ENCODE data around the gene ALOXE3. TPM values are rescaled to one million over a fixed set of nuclear protein-coding genes. Genes with fewer than 3 reads are reported as not detected.
A peak's percentile ranks its signal among the peaks of the same experiment; 100 is the strongest.
"Not testable (repeated sequence)": the region's sequence is repeated elsewhere in the genome, so short reads cannot be mapped to it uniquely, and the experiment has no call there.

ALOXE3 gene
- polyA plus RNA-seq, 1 donor from 2014 or later, result not detected

GRCh38 chr17:8087075-8087951 lies 31.0 kb downstream of the ALOXE3 start, which contains the start of gene ALOX12B:
Gene ALOX12B (minus strand): TSS chr17:8087716. CDS start chr17:8087442, 274 bp downstream.
- peak within 1 kb of the TSS in 1 of 3 donors; percentile 83 for H3K27ac Mint-ChIP-seq
- H3K9me3 Mint-ChIP-seq, result no peaks in the 10 kb centered on the region
- H3K4me1 Mint-ChIP-seq, result peaks cover 16 to 23% (median 22%) of the 10 kb centered on the region in 3 donors
- peak within 1 kb of the TSS in 1 of 4 donors; percentile 54 for H3K4me3 Mint-ChIP-seq
- peaks cover 6% of the 10 kb centered on the region for H3K27me3 Mint-ChIP-seq
- H3K36me3 Mint-ChIP-seq, result no peaks in the 10 kb centered on the region

GRCh38 chr17:8084250-8084649 lies 34.1 kb downstream of the ALOXE3 start:
- no peak overlapping the region for H3K4me3 Mint-ChIP-seq
- H3K27ac Mint-ChIP-seq, result no peak overlapping the region
- no peaks in the 10 kb centered on the region for H3K36me3 Mint-ChIP-seq
- peaks cover 6 to 17% (median 7%) of the 10 kb centered on the region in 3 donors for H3K4me1 Mint-ChIP-seq
- H3K27me3 Mint-ChIP-seq, result no peaks in the 10 kb centered on the region
- H3K9me3 Mint-ChIP-seq, result no peaks in the 10 kb centered on the region

- H3K27ac Mint-ChIP-seq, result no peak overlapping the region
- H3K36me3 Mint-ChIP-seq, result no peaks in the 10 kb centered on the region
Measured at GRCh38 chr17:8082292-8082691, 36.0 kb downstream of the ALOXE3 start.

GRCh38 chr17:8081876-8082275 lies 36.4 kb downstream of the ALOXE3 start:
- Mint-ChIP-seq H3K27ac (peak overlapping the region in 1 of 3 donors; percentile 61), H3K4me1 (peaks cover 6 to 9% (median 7%) of the 10 kb centered on the region in 3 donors), H3K4me3 (peak overlapping the region in 1 of 4 donors; percentile 58), H3K9me3 (no peaks in the 10 kb centered on the region), H3K27me3 (peaks cover 2% of the 10 kb centered on the region), H3K36me3 (no peaks in the 10 kb centered on the region)

More at GRCh38 chr17:8082292-8082691, 36.0 kb downstream of the ALOXE3 start:
- H3K4me1 Mint-ChIP-seq, result peaks cover 6 to 9% (median 7%) of the 10 kb centered on the region in 3 donors
- H3K27me3 Mint-ChIP-seq, result peaks cover 2% of the 10 kb centered on the region
- no peaks in the 10 kb centered on the region for H3K9me3 Mint-ChIP-seq
- peak overlapping the region in 1 of 4 donors; percentile 58 for H3K4me3 Mint-ChIP-seq

- Mint-ChIP-seq H3K4me1 (peaks cover 6 to 9% (median 7%) of the 10 kb centered on the region in 3 donors), H3K36me3 (peaks cover 1% of the 10 kb centered on the region), H3K27me3 (peaks cover 5% of the 10 kb centered on the region), H3K4me3 (peak overlapping the region in 2 of 4 donors; percentile 36 to 45), H3K27ac (no peak overlapping the region), H3K9me3 (no peaks in the 10 kb centered on the region)
Measured at GRCh38 chr17:8080799-8081219, 37.5 kb downstream of the ALOXE3 start.

- Mint-ChIP-seq H3K27ac (peak overlapping the region in 2 of 3 donors; percentile 53 to 71), H3K9me3 (no peaks in the 10 kb centered on the region), H3K27me3 (peaks cover 5% of the 10 kb centered on the region), H3K4me3 (peak overlapping the region; percentile 83 to 96 (median 92)), H3K4me1 (peaks cover 6 to 9% (median 7%) of the 10 kb centered on the region in 3 donors), H3K36me3 (peaks cover 1% of the 10 kb centered on the region)
Measured at GRCh38 chr17:8080208-8080798, 38.0 kb downstream of the ALOXE3 start.

GRCh38 chr17:8079291-8080207 lies 38.8 kb downstream of the ALOXE3 start:
- H3K36me3 Mint-ChIP-seq, result peaks cover 1% of the 10 kb centered on the region
- peaks cover 6 to 10% (median 9%) of the 10 kb centered on the region in 3 donors for H3K4me1 Mint-ChIP-seq
- no peaks in the 10 kb centered on the region for H3K9me3 Mint-ChIP-seq
- peak overlapping the region; percentile 83 to 96 (median 92) for H3K4me3 Mint-ChIP-seq
- peak overlapping the region; percentile 53 to 87 (median 85) for H3K27ac Mint-ChIP-seq
- H3K27me3 Mint-ChIP-seq, result peaks cover 10% of the 10 kb centered on the region

- H3K4me3 Mint-ChIP-seq, result peak overlapping the region in 2 of 4 donors; percentile 4 to 50
- H3K27ac Mint-ChIP-seq, result peak overlapping the region in 1 of 3 donors; percentile 53
- H3K27me3 Mint-ChIP-seq, result peaks cover 23% of the 10 kb centered on the region
- H3K36me3 Mint-ChIP-seq, H3K9me3 Mint-ChIP-seq: not testable (repeated sequence)
- H3K4me1 Mint-ChIP-seq, result peaks cover 11 to 21% (median 14%) of the 10 kb centered on the region in 3 donors
Measured at GRCh38 chr17:8077939-8078338, 40.4 kb downstream of the ALOXE3 start.

GRCh38 chr17:8076502-8077266 lies 41.6 kb downstream of the ALOXE3 start:
- H3K27ac Mint-ChIP-seq, result no peak overlapping the region
- H3K27me3 Mint-ChIP-seq, result peaks cover 34% of the 10 kb centered on the region
- no peaks in the 10 kb centered on the region for H3K9me3 Mint-ChIP-seq
- H3K4me3 Mint-ChIP-seq, result no peak overlapping the region
- peaks cover 3% of the 10 kb centered on the region for H3K36me3 Mint-ChIP-seq
- H3K4me1 Mint-ChIP-seq, result peaks cover 13 to 24% (median 15%) of the 10 kb centered on the region in 3 donors

GRCh38 chr17:8075574-8076342 lies 42.6 kb downstream of the ALOXE3 start:
- Mint-ChIP-seq H3K4me1 (peaks cover 13 to 24% (median 14%) of the 10 kb centered on the region in 3 donors), H3K27ac (peak overlapping the region in 1 of 3 donors; percentile 52), H3K27me3 (peaks cover 38% of the 10 kb centered on the region), H3K36me3 (peaks cover 3% of the 10 kb centered on the region), H3K4me3 (no peak overlapping the region), H3K9me3 (no peaks in the 10 kb centered on the region)

- peak overlapping the region in 2 of 3 donors; percentile 52 to 72 for H3K27ac Mint-ChIP-seq
- no peak overlapping the region for H3K4me3 Mint-ChIP-seq
- no peaks in the 10 kb centered on the region for H3K9me3 Mint-ChIP-seq
- peaks cover 13 to 21% (median 14%) of the 10 kb centered on the region in 3 donors for H3K4me1 Mint-ChIP-seq
- peaks cover 3% of the 10 kb centered on the region for H3K36me3 Mint-ChIP-seq
- H3K27me3 Mint-ChIP-seq, result peaks cover 44% of the 10 kb centered on the region
Measured at GRCh38 chr17:8075081-8075480, 43.2 kb downstream of the ALOXE3 start.

- Mint-ChIP-seq H3K36me3 (peaks cover 3% of the 10 kb centered on the region), H3K27ac (peak overlapping the region in 2 of 3 donors; percentile 11 to 72), H3K9me3 (no peaks in the 10 kb centered on the region), H3K4me3 (peak overlapping the region in 1 of 4 donors; percentile 3), H3K4me1 (peaks cover 9 to 20% (median 10%) of the 10 kb centered on the region in 3 donors), H3K27me3 (peaks cover 44% of the 10 kb centered on the region)
Measured at GRCh38 chr17:8074554-8074953, 43.8 kb downstream of the ALOXE3 start.
